ENCODE results near the gene CD99L2. TPM values are rescaled to one million over a fixed set of nuclear protein-coding genes. Genes with fewer than 3 reads are reported as not detected.
"Not testable (repeated sequence)": the region's sequence is repeated elsewhere in the genome, so short reads cannot be mapped to it uniquely, and the experiment has no call there.

The CD99L2 gene
- total RNA-seq, 1 experiment from 2014 or later, result 19.0 TPM

- no peak for DNase-seq (ENCODE audit: low read depth)
These were observed 41.0 kb downstream of the CD99L2 start for GRCh38 chrX:150857453-150857852.

DNA sequence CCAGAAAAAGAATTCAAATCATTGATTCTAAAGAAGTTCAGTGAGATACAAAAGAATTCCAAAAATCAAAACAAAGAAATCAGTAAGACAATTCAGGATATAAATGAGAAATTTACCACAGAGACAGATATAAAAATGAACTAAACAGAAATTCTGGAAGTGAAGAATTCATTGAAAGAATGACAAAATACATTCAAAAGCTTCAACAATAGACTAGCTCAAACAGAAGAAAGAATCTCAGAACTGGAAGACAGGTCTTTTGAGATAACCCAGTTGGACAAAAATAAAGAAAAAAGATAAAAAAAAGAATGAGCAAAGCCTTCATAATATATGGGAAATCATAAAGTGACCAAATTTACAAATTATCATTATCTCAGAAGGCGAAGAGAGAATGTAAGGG, 41.7 kb downstream of the CD99L2 start:
- no peak for DNase-seq (ENCODE audit: low read depth)

GRCh38 chrX:150856101-150856500, 42.4 kb downstream of the CD99L2 start:
- DNase-seq (ENCODE audit: low read depth), result peak; percentile 67

GRCh38 chrX:150854856-150855255, 43.6 kb downstream of the CD99L2 start:
- DNase-seq (ENCODE audit: low read depth), result no peak

- no peak for DNase-seq (ENCODE audit: low read depth)
These were observed 48.3 kb downstream of the CD99L2 start for GRCh38 chrX:150849996-150850720.

GRCh38 chrX:150849486-150849885, 49.0 kb downstream of the CD99L2 start:
- DNase-seq (ENCODE audit: low read depth), result no peak

DNA sequence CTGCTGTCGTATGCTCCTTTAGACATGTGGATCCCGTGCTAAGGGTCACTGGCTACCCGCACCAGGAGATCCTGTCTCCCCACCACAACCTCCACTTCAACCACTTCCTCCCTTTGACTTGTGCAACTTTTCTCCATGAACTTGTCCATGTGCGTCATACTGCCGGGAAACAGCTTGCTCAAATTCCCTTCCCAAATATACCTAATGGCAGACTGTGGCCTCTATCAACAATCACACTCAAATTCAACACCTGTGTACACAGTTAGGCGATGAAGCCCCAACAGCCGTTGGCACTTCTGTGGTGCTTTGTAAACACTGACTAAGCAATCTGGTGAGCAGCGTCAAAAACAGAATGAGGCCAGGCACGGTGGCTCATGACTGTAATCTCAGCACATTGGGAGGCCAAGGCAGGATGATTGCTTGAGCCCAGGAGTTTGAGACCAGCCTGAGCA, 49.5 kb downstream of the CD99L2 start:
- peak; percentile 89 for DNase-seq (ENCODE audit: low read depth)

- DNase-seq (ENCODE audit: low read depth), result no peak
These were observed 51.4 kb downstream of the CD99L2 start for GRCh38 chrX:150847088-150847487.

- no peak for DNase-seq (ENCODE audit: low read depth)
These were observed 52.3 kb downstream of the CD99L2 start for GRCh38 chrX:150846130-150846529.

- DNase-seq (ENCODE audit: low read depth), result no peak
These were observed 53.4 kb downstream of the CD99L2 start for GRCh38 chrX:150845091-150845490.

- peak; percentile 5 for DNase-seq (ENCODE audit: low read depth)
These were observed 54.5 kb downstream of the CD99L2 start for GRCh38 chrX:150844016-150844415.

GRCh38 chrX:150842198-150842685, 56.2 kb downstream of the CD99L2 start:
- DNase-seq (ENCODE audit: low read depth), result no peak

DNA sequence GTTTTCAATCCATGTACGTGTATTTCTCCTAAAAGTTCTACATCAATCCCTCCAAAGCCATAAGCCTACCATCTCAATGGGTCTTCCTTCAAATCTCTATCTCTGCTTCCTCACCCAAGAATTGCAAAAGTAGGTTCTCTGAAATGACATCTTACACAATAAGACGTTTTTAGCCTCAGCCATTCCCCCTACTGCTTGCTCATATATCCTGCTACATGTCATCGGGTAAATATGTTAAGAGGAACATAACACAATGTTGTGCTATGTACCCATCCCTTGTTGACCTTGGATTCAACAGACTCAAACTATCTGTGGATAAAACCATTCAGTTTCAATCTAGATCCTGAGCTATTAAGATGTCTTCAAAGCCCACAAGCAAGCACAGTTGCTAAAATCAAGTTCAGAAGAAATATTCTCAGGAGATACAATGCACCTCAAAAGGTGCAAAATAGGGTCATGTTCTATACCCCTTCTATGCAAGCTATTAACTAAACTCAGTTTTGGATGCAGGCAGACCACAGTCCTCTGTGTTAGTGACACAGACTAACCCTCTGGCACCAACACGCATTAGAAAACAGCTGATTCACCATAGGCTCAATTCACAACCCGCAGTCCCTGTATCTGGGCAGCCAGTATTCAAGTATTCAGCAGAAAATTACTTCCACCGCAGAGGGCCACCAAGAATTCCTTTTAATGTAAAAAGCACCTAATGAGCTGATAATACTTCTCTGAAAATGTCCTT, 56.8 kb downstream of the CD99L2 start:
- DNase-seq (ENCODE audit: low read depth), result no peak

- no peak for DNase-seq (ENCODE audit: low read depth)
These were observed 60.6 kb downstream of the CD99L2 start for GRCh38 chrX:150837845-150838244.

- DNase-seq (ENCODE audit: low read depth), result no peak
These were observed 63.8 kb downstream of the CD99L2 start for GRCh38 chrX:150834695-150835094.

- DNase-seq (ENCODE audit: low read depth), result no peak
These were observed 64.9 kb downstream of the CD99L2 start for GRCh38 chrX:150833454-150834056.

GRCh38 chrX:150831863-150832262, 66.6 kb downstream of the CD99L2 start:
- no peak for DNase-seq (ENCODE audit: low read depth)

DNA sequence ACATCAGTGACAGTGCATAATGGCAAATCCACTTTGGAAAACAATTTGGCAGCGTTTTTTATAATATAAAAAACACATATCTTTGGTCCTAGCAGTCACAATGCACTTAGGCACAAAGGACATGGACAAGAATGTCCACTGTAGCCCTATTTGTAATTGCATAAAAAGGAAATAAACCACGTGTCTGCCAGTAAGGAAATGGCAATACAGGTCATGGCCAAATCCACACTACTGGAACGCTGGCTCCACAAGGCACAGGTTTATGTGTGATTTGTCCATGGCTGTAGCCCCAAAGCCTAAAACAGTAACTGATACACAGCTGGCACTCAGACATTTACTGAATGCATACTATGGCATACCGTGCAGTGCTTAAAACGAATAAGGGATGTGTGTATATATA, 69.7 kb downstream of the CD99L2 start:
- DNase-seq (ENCODE audit: low read depth), result no peak

DNA sequence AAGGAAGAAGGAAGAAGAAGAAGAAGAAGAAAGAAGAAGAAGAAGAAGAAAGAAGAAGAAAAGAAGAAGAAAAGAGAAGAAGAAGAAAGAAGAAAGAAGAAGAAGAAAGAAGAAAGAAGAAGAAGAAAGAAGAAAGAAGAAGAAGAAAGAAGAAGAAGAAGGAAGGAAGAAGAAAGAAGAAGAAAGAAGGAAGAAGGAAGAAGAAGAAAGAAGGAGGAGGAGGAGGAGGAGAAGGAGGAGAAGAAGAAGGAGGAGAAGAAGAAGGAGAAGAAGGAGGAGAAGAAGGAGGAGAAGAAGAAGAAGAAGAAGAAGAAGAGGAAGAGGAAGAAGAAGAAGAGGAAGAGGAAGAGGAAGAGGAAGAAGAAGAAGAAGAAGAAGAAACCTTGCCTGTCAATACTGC, 74.1 kb downstream of the CD99L2 start:
- not testable (repeated sequence) for DNase-seq (ENCODE audit: low read depth)

DNA sequence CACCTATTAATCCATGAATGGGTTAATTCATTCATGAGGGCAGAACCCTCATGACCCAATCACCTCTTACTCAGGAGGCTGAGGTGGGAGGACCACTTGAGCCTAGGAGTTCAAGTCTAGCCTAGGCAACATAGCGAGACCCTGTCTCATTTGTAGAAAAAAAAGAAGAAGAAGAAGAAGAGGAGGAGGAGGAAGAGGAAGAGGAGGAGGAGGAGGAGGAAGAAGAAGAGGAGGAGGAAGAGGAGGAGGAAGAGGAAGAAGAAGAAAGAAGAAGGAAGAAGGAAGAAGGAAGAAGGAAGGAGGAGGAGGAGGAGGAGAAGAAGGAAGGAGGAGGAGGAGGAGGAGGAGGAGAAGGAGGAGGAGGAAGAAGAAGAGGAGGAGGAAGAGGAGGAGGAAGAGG, 74.6 kb downstream of the CD99L2 start:
- DNase-seq (ENCODE audit: low read depth), result not testable (repeated sequence)

DNA sequence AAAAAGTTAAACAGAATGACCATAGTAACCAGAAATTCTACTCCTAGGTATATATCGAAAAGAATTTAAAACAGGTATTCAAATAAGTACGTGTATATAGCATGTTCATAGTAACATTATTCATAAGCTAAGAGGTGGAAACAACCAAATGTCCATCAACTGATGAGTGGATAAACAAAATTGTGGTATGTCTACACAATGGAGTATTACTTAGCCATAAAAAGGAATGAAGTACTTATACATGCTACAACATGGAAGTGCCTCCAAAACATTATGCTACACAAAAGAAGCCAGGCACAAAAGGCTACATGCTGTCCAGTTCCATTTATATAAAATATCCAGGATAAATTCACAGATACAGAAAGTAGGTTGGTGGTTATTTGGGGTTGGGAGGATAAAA, 76.5 kb downstream of the CD99L2 start:
- DNase-seq (ENCODE audit: low read depth), result no peak

DNA sequence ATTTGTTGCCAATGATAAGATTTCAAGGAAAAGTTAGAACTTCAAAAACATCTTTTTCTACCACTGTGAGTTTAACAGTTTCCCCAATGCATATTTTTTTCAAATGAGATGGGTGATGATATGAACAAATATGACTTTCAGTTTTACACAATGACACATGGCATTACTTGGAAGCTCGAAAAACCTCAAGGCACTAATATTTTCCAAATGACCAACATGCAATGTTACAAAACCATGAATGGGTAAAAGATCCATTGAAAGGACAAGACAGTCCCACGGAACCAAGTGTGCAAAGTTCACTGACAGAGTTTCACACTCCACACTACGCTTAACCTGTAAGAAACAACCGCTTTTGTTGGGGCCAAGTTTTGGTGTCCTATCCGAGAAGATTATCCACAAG, 84.5 kb downstream of the CD99L2 start:
- no peak for DNase-seq (ENCODE audit: low read depth)
